ENCODE results near the gene CASKIN2.

- no peak for TF ChIP-seq POLR2A (IDR thresholded peaks at IDR 0.05)
- TF ChIP-seq, protein P1, sequence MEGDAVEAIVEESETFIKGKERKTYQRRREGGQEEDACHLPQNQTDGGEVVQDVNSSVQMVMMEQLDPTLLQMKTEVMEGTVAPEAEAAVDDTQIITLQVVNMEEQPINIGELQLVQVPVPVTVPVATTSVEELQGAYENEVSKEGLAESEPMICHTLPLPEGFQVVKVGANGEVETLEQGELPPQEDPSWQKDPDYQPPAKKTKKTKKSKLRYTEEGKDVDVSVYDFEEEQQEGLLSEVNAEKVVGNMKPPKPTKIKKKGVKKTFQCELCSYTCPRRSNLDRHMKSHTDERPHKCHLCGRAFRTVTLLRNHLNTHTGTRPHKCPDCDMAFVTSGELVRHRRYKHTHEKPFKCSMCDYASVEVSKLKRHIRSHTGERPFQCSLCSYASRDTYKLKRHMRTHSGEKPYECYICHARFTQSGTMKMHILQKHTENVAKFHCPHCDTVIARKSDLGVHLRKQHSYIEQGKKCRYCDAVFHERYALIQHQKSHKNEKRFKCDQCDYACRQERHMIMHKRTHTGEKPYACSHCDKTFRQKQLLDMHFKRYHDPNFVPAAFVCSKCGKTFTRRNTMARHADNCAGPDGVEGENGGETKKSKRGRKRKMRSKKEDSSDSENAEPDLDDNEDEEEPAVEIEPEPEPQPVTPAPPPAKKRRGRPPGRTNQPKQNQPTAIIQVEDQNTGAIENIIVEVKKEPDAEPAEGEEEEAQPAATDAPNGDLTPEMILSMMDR (IDR thresholded peaks at IDR 0.05) = no peak
Measured at GRCh38 chr17:75491680-75492079, 23.7 kb downstream of the CASKIN2 start.

Data from heart left ventricle (tissue), 13 donors.